SW480 (cell line): ENCODE data around the gene ATP2A2.
"Not testable (repeated sequence)": the region's sequence is repeated elsewhere in the genome, so short reads cannot be mapped to it uniquely, and the experiment has no call there.

Experiments used
- DNase-seq: peaks from one replicate; pipeline ENCODE4 v3.0.0-alpha.2; 2016; ENCODE audit warnings: low spot score

Gene ATP2A2

DNA sequence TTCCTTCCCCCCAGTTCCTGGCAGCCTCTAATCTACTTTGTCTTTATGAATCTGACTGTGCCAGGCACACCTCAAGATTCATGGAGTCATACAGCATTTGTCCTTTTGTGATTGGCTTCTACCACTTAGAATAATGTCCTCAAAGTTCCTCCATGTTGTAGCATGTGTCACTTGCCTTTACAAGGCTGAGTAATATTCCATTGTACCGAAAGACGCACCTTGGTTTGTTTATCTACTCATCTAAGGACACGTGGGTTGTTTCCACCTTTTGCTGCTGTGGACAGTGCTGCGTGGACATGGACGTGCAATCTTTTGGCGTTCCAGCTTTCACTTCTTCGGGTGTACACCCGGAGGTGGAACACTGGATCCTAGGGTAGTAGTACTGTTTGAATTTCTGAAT, 88.9 kb downstream of the ATP2A2 start:
- no peak for DNase-seq

DNA sequence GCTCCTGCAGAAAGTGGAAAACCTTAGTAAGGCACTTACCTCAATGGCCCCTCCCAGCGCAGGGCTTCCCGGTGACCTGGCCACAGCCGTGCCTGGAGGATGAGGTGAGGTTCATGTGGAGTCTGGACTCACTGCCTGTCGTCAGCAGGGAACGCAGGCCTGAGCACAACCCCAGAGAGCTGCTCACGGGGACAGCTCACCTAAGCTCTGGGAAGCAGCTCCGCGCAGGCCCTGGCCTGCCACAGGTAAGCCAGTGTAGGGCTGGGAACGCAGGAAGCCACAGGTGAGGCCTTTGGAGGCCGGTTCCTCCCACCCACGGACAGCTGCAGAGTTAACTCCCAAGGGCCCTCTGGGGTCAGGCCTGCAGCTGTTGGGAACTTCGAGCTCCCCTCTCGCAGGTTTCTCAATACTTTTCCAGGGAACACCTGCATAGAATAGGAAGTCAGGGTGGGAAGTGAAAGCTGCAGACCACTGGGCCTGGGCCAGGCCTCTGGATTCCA, 89.7 kb downstream of the ATP2A2 start:
- no peak for DNase-seq

DNA sequence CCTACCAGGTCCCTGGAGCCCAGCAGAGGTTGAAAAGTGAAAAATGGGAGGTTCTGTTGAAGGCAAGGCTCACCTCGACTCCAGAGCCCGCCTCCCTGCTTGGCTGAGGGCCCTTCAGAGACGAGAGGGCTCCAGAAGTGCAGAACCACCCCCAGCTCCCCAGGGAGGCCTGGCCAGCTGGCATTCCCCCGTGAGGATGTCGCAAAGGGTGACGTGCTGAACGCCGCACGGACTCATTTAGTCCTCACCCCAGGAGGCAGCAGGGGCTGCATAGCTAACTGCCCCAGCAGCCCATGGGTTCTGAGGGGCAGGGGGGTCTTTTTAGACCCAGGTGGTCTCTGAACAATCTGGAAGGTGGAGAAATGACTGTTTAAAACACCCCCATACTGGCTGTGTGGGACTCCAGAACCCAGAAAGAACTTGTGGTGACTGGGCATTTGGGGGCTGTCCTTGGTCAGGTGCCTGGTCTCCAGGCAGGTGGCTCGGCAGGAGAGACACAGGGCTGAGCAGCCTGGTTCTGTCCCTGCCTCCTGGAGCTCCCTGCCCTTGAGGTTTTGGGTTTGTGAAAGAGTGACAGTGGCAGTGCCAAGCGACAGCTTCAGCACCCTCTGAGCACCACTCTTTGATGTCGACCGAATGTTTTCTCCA, 90.5 kb downstream of the ATP2A2 start:
- no peak for DNase-seq

DNA sequence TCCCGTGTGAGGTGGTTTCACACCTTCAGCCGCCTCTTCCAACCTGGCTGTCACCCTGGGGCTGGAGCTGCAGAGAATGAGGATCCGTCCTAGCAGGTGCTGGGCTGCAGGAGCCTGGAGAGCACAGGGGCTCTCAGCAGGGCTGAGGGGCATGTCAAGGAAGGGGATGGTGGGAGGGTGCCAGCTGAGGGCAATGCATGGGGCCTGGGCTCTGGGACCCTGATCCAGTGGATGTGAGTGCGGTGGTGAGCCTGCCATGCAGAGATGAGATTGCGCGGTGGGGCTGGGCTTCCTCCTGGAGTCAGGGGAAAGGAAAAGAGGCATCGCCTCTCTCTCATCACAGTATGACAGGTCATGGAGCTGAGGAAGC, 91.0 kb downstream of the ATP2A2 start:
- DNase-seq, result no peak

DNA sequence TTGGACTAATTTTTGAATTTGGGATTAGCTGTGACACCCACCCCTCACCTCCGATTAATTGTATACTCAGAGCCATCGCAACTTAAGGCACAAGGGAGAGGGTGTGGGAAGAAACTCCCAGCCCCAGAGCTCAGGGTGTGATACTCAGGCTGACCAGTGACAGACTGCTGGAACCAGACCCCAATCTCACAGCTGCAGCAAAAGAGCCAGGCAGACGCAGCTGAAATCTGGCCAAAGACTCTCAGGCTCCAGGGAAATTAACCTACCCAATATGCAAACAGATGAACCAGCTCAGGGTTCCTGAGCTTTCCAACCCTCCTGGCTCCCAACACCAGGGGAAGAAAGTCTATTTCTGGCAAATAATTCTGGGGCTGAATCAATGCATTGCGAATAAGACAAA, 92.0 kb downstream of the ATP2A2 start:
- DNase-seq, result no peak

DNA sequence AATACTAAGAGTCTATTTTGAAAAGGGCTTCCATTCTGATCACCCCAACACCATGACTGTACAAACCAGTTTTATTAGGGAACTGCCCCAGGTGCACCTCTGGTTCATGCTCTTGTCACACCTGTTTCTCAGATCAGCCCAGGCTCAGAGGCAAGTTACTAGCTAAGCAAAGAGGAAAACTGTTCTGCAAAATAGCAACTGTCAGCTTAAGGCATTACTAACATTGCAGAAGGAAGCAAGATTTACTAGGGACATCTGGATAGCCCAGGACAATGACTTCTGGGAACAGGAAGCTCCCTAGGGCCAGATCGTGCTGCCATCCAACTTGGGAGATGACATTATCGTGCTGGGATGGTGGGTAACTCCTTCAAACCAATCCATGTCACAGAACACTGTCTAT, 92.4 kb downstream of the ATP2A2 start:
- DNase-seq, result no peak

DNA sequence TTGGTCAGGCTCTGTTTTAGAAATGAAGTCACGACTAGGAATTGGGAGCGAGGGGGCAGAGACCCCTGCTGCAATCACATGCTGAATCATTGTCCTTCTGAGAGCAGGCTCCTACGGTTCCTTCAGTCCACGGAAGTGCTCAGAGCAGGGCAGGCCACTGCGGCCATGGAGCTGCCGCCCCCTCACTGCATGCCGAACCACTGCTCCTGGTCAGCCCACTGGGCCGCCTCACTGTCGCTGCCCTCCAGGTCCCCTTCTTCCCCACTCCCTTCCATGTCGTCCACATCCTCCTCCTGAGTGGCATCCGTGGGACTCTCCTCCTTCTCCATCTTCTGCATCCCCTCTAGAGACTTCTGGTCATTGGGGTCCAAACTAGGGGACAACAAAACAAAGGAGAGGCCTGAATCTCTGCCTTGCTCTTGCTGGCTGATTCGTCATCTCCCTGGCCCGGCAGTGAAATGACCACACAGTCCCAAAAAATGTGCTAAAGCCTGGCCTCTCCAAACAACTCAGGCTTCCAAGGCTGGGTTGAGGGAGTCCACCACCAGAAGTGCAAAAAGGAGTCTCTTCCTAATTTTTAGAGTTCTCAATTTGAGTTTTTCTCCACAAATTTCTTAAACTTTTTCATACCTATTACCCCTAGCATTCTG, 93.0 kb downstream of the ATP2A2 start:
- no peak for DNase-seq

DNA sequence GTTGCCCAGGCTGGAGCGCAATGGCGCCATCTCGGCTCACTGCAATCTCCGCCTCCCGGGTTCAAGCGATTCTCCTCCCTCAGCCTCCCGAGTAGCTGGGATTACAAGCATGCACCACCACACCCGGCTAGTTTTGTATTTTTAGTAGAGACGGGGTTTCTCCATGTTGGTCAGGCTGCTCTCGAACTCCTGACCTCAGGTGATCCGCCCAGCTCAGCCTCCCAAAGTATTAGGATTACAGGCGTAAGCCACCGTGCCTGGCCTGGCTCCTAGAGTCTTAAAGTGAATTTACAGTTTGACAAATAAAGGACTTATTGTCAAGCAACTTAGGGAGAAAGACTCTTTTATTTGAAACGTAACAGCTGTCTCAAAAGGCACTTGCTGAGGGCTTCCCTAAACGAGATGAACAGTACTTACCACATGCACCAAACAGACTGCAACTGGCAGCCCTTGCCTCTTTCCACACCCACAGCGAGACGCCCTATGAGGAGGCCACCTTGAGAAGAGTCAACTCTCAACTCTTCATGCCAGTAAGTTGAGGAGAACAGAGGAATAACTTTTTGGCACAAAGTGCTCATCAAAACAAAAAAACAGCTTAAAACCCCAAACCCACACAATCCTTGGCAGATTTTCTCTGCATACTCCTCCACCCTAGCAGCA, 97.2 kb downstream of the ATP2A2 start:
- DNase-seq, result not testable (repeated sequence)

DNA sequence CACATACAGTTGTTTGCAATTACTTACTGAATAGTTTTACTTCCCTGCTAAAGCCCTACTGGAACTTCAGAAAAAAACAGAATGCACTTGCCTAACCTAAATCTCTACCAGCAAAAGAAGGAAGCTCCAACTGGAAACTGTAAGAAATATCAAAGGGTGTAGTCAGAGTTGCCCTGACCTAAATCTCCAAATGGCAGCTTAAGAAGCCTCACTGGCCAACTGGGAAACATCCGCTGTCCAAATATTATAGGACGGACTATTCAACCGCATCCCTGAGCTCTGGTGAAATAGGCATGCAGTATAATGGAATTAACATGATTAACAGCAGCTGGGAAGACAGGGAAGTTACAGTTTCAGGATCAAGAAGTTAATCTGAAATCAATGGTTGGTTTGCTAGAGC, 98.2 kb downstream of the ATP2A2 start:
- DNase-seq, result no peak

DNA sequence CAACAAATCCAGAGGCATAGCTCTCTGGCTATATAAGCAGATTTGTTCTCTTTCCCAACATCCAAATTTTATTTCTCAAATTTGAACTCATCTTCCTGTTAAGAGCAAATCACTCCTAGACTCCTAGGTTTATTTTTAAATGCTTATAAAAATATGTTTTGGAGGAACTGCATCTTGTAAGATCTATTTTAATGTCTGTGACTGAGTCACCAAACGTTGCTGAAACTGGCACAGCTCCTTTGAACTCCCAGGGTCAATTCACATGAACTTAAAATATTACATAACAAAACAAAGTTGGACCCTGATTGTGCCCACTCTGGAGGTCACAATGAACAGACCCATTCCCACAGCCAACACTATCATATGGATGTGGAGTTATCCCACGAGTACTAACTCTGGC, 98.6 kb downstream of the ATP2A2 start:
- no peak for DNase-seq

DNA sequence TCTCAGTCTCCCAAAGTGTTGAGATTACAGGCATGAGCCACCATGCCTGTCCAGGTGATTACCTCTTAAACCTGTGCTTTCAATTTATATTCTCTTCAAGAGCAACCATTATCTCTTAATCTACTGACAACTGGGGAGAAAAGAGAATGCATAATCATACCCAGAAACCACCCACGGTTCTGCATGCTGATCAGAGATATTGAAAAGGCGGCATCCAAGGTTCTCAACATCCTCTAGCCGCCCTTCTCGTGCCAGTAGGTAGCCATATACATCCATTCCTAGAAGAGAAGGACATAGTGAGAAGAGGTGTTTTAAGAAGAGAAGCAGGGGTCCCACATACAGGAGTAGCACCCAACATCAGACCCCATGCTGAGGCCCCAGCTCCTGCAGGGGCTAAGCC, 101.6 kb downstream of the ATP2A2 start:
- no peak for DNase-seq
